A549 (cell line): ENCODE data around the gene UBB. TPM values are rescaled to one million over a fixed set of nuclear protein-coding genes. Genes with fewer than 3 reads are reported as not detected.

Source experiments
- ATAC-seq, 2 experiments: fragments of 200-7000 bp in 1 of 2; fragments of >200 bp in 1 of 2; cut with Nextera tagmentation in 1 of 2; cut with Tn5 transposase in 1 of 2; 3 replicates each; pipeline versions ENCODE4 v1.8.0 to v1.9.1; 2018 to 2020; ENCODE audit warnings: mild to moderate bottlenecking in 1 of 2, moderate library complexity in 1 of 2
- CTCF ChIA-PET: fragments of 300-600 bp; sonication (Branson Sonifier 250); formaldehyde crosslinking; extraction: SDS; loops from one replicate; lab custom pipeline; 2021; ENCODE audit warnings: antibody characterized with exemption, inconsistent platforms; lab: Yijun Ruan, JAX
- POLR2A ChIA-PET: fragments of 350-600 bp; formaldehyde crosslinking; extraction: SDS; loops from one replicate; lab custom pipeline; 2021; ENCODE audit warnings: antibody characterized with exemption, inconsistent platforms; lab: Yijun Ruan, JAX
- DNase-seq, 2 experiments: peaks; one replicate each; pipeline versions ENCODE4 v3.0.0 to v3.0.0-alpha.2; 2011 to 2016; ENCODE audit warnings: low read depth in 1 of 2, low spot score in 1 of 2
- FAIRE-seq: peaks from 2 replicates; lab custom pipeline; 2011; peaks lifted over from hg19 to GRCh38; lab: Jason Lieb, UNC
- H3K27ac ChIP-seq, 2 experiments: fragments of >200 bp; sonication (Bioruptor Twin); formaldehyde crosslinking; 3 replicates each; pipeline ENCODE4 v1.5.1; 2016 to 2017
- H3K4me1 ChIP-seq: fragments of >200 bp; sonication (Bioruptor Twin); formaldehyde crosslinking; 3 replicates; pipeline ENCODE4 v1.6.1; 2016
- H3K4me2 ChIP-seq: fragments of >200 bp; sonication (Bioruptor Twin); formaldehyde crosslinking; 3 replicates; pipeline ENCODE4 v1.6.1; 2016
- H3K4me3 ChIP-seq: fragments of >200 bp; sonication (Bioruptor Twin); formaldehyde crosslinking; 3 replicates; pipeline ENCODE4 v1.5.1; 2016
- H3K9me3 ChIP-seq: fragments of >200 bp; sonication (Bioruptor Twin); formaldehyde crosslinking; 3 replicates; pipeline ENCODE4 v1.6.1; 2016
- CBX8 ChIP-seq: fragments of 200-600 bp; sonication (generic); IDR thresholded peaks from 2 replicates; pipeline ENCODE4 v1.6.1; 2016
- CEBPB ChIP-seq, 2 experiments: fragments of >200 bp in 1 of 2; sonication (Bioruptor Twin) in 1 of 2; formaldehyde crosslinking in 1 of 2; IDR thresholded peaks; 2 replicates each; pipeline ENCODE4 v1.6.1; 2012 to 2016
- CHD4 ChIP-seq: fragments of 200-600 bp; sonication (generic); IDR thresholded peaks from 2 replicates; pipeline ENCODE4 v1.6.1; 2016; ENCODE audit warnings: antibody characterized with exemption, mild to moderate bottlenecking, borderline replicate concordance
- E2F6 ChIP-seq: IDR thresholded peaks from 2 replicates; pipeline ENCODE4 v1.6.1; 2012; ENCODE audit warnings: low read depth, borderline replicate concordance
- EHMT2 ChIP-seq: fragments of 200-600 bp; sonication (generic); IDR thresholded peaks from 2 replicates; pipeline ENCODE4 v1.6.1; 2016; ENCODE audit warnings: antibody characterized with exemption, low read depth, mild to moderate bottlenecking, moderate library complexity
- ESRRA ChIP-seq: fragments of 150-350 bp; IDR thresholded peaks from 2 replicates; pipeline ENCODE4 v1.6.1; 2014; ENCODE audit warnings: mild to moderate bottlenecking, low read length, borderline replicate concordance
- HDAC2 ChIP-seq: fragments of 200-600 bp; sonication (generic); IDR thresholded peaks from 2 replicates; pipeline ENCODE4 v1.6.1; 2016
- HOXB5 ChIP-seq: fragments of 250-450 bp; sonication (Bioruptor Pico); IDR thresholded peaks from 2 replicates; pipeline ENCODE4 v1.5.0; 2020; ENCODE audit warnings: mild to moderate bottlenecking, moderate library complexity
- KDM1A ChIP-seq: fragments of 200-600 bp; sonication (generic); IDR thresholded peaks from 2 replicates; pipeline ENCODE4 v1.6.1; 2016; ENCODE audit warnings: low read depth, mild to moderate bottlenecking
- MAX ChIP-seq: IDR thresholded peaks from 2 replicates; pipeline ENCODE4 v1.6.1; 2012
- MAZ ChIP-seq: fragments of 150-350 bp; IDR thresholded peaks from 2 replicates; pipeline ENCODE4 v1.6.1; 2014; ENCODE audit warnings: antibody characterized with exemption, low read depth, low read length, borderline replicate concordance
- MYC ChIP-seq: IDR thresholded peaks from 2 replicates; pipeline ENCODE4 v1.6.1; 2012; ENCODE audit warnings: mild to moderate bottlenecking, inconsistent platforms, low read length, improper control_type of control experiment, borderline replicate concordance
- NPAS2 ChIP-seq: fragments of 250-450 bp; sonication (Bioruptor Pico); IDR thresholded peaks from 2 replicates; pipeline ENCODE4 v1.8.0; 2022; ENCODE audit warnings: mild to moderate bottlenecking, moderate library complexity, borderline replicate concordance
- PBX3 ChIP-seq: IDR thresholded peaks from 2 replicates; pipeline ENCODE4 v1.6.1; 2012
- PHF8 ChIP-seq: fragments of 200-600 bp; sonication (generic); IDR thresholded peaks from 2 replicates; pipeline ENCODE4 v1.6.1; 2016; ENCODE audit warnings: low read depth, mild to moderate bottlenecking, antibody characterized with exemption, moderate library complexity, borderline replicate concordance
- POLR2A ChIP-seq: IDR thresholded peaks from 2 replicates; pipeline ENCODE4 v1.6.1; 2012; ENCODE audit warnings: mild to moderate bottlenecking, low read length
- POLR2AphosphoS2 ChIP-seq: conservative IDR thresholded peaks from 2 replicates; pipeline ENCODE4 v1.6.1; 2012; ENCODE audit warnings: low read length, improper control_type of control experiment, inconsistent platforms
- RAD21 ChIP-seq, 2 experiments: fragments of >200 bp in 1 of 2; sonication (Bioruptor Twin) in 1 of 2; formaldehyde crosslinking in 1 of 2; IDR thresholded peaks in 1 of 2; conservative IDR thresholded peaks in 1 of 2; 2 replicates in 1 of 2; 3 replicates in 1 of 2; pipeline ENCODE4 v1.6.1; 2012 to 2018; ENCODE audit warnings: inconsistent platforms in 1 of 2
- RARB ChIP-seq: fragments of 250-450 bp; sonication (Bioruptor Pico); IDR thresholded peaks from 2 replicates; pipeline ENCODE4 v1.8.0; 2021; ENCODE audit warnings: mild to moderate bottlenecking, moderate library complexity
- RNF2 ChIP-seq: fragments of 200-600 bp; sonication (generic); IDR thresholded peaks from 2 replicates; pipeline ENCODE4 v1.6.1; 2016; ENCODE audit warnings: low read depth, mild to moderate bottlenecking, antibody characterized with exemption, moderate library complexity, borderline replicate concordance
- SMC3 ChIP-seq: fragments of >200 bp; sonication (Bioruptor Twin); formaldehyde crosslinking; IDR thresholded peaks from 3 replicates; pipeline ENCODE4 v1.6.1; 2018; ENCODE audit warnings: inconsistent platforms
- TP53 ChIP-seq: fragments of 250-450 bp; sonication (Bioruptor Pico); IDR thresholded peaks from 2 replicates; pipeline ENCODE4 v1.5.0; 2021; ENCODE audit warnings: mild to moderate bottlenecking, moderate library complexity
- USF2 ChIP-seq: fragments of 450-650 bp; IDR thresholded peaks from 2 replicates; pipeline ENCODE4 v1.6.1; 2014; ENCODE audit warnings: antibody characterized with exemption
- ZNF302 ChIP-seq: fragments of 250-450 bp; sonication (Bioruptor Pico); IDR thresholded peaks from 2 replicates; pipeline ENCODE4 v1.9.0; 2021; ENCODE audit warnings: inconsistent platforms, mild to moderate bottlenecking, moderate library complexity
- ZSCAN20 ChIP-seq: fragments of 250-450 bp; sonication (Bioruptor Pico); IDR thresholded peaks from 2 replicates; pipeline ENCODE4 v1.8.0; 2022; ENCODE audit warnings: mild to moderate bottlenecking, moderate library complexity
- WGBS: methylation state at CpG from one replicate; pipeline ENCODE4 v1.1.6; 2017; ENCODE audit errors: missing lambda C conversion rate; 5-methylcytosine and 5-hydroxymethylcytosine counted together
- polyA plus RNA-seq, 4 experiments: library from polyadenylated mRNA; depleted of rRNA in 3 of 4; stranded (reverse); fragments of >200 nt; fragmentation: RNase III in 1 of 4; extraction: RNeasy Plus Mini Kit Qiagen cat#74134 plus additional on column Dnase treatment in 1 of 4; gene quantifications; 2 replicates in 3 of 4; 3 replicates in 1 of 4; pipeline ENCODE4 v1.2.3, GENCODE V29; 2011 to 2017

The UBB gene
- polyA plus RNA-seq, 2 of the 4 experiments (the other 2 are of a cell fraction), result 2,404 to 2,851 TPM

- Histone ChIP-seq H3K27ac (no peak overlapping the region), H3K9me3 (no peaks in the 10 kb centered on the region)
- TF ChIP-seq MAZ (no peak), EHMT2 (no peak), CHD4 (no peak), NPAS2 (no peak), CBX8 (no peak), RNF2 (no peak), TP53 (CRISPR knock-in tag) (no peak), ZSCAN20 (CRISPR knock-in tag) (no peak), POLR2AphosphoS2 (no peak), USF2 (no peak), ZNF302 (CRISPR knock-in tag) (no peak), ESRRA (no peak), PBX3 (no peak), HDAC2 (no peak), SMC3 (no peak)
- TF ChIP-seq, all 56 proteins: peak for 0
- FAIRE-seq (peak; percentile 18), DNase-seq (no peak), ATAC-seq (no peak)
- Histone ChIP-seq H3K4me2 (no peak overlapping the region), H3K4me1 (no peaks in the 10 kb centered on the region), H3K4me3 (no peak overlapping the region)
- ChIA-PET CTCF (interaction anchor here (1.1 to 2.4 kb wide), 3 partner anchors 15 to 54 kb away, joined by 3 to 11 read pairs (median 4); no protein-coding TSS in a partner anchor), POLR2A (interaction anchor here (2.9 kb wide), 1 partner anchor 23 kb away, joined by 9 read pairs; the partner anchor contains the start of gene UBB)
These were observed 22.5 kb upstream of the UBB start for GRCh38 chr17:16358394-16358793.

- CTCF ChIA-PET, result interaction anchor here (0.9 to 6.6 kb wide), 5 partner anchors 9 to 54 kb away, joined by 3 to 163 read pairs (median 28); partner anchors contain the start of genes CENPV and UBB
- TF ChIP-seq KDM1A (no peak), CEBPB (IDR thresholded peaks at IDR 0.05) (no peak), POLR2A (no peak), E2F6 (no peak), MAZ (no peak), RARB (CRISPR knock-in tag) (no peak), MAX (no peak), PBX3 (no peak), HOXB5 (CRISPR knock-in tag) (no peak), PHF8 (no peak), RNF2 (no peak), MYC (no peak), RAD21 (conservative IDR thresholded peaks at IDR 0.05 in 1 of 2, IDR thresholded peaks at IDR 0.05 in 1 of 2) (no peak)
- Histone ChIP-seq H3K4me2 (no peak overlapping the region), H3K4me1 (peaks cover 7% of the 10 kb centered on the region; the same call in 1 of the 3 replicates), H3K4me3 (no peak overlapping the region), H3K9me3 (no peaks in the 10 kb centered on the region), H3K27ac (no peak overlapping the region)
- POLR2A ChIA-PET, result interaction anchor here (2.8 kb wide), 1 partner anchor 9 kb away, joined by 17 read pairs; the partner anchor contains the start of gene CENPV
- WGBS, result 79% methylated on average over 8 of the region's 8 CpGs
- ATAC-seq, result no peak
- FAIRE-seq, result no peak
- no peak for DNase-seq
These were observed 19.0 kb upstream of the UBB start for GRCh38 chr17:16361874-16362273.
